H1 (cell line): Measurements from ENCODE around the gene FJX1. TPM values are rescaled to one million over a fixed set of nuclear protein-coding genes. Genes with fewer than 3 reads are reported as not detected.

Source experiments
- CTCF ChIA-PET: fragments of 300-600 bp; sonication (Branson Sonifier 250); formaldehyde crosslinking; loops from one replicate; lab custom pipeline; 2021; ENCODE audit not compliant: partially characterized antibody; lab: Charles Lee
- POLR2A ChIA-PET: fragments of 300-600 bp; sonication (Branson Sonifier 250); formaldehyde crosslinking; loops from one replicate; lab custom pipeline; 2021; ENCODE audit warnings: inconsistent platforms; ENCODE audit not compliant: partially characterized antibody; lab: Charles Lee
- DNase-seq, 2 experiments: peaks; one replicate each; pipeline versions ENCODE4 v3.0.0 to v3.0.0-alpha.2; 2010 to 2022; ENCODE audit warnings: low spot score in 2 of 2, low read depth in 1 of 2, mixed read lengths in 1 of 2
- FAIRE-seq: peaks from 2 replicates; lab custom pipeline; 2011; peaks lifted over from hg19 to GRCh38; lab: Jason Lieb, UNC
- H2AFZ ChIP-seq: 2 replicates; pipeline ENCODE4 v1.8.1; 2012; ENCODE audit warnings: low read length, inconsistent platforms
- H2AK5ac ChIP-seq: 2 replicates; pipeline ENCODE4 v1.6.1; 2013; ENCODE audit warnings: low read depth, low read length
- H2BK120ac ChIP-seq: replicated peaks from 2 replicates; pipeline ENCODE3; 2013; ENCODE audit warnings: low read depth, low read length, inconsistent platforms
- H2BK12ac ChIP-seq: 2 replicates; pipeline ENCODE4 v1.6.1; 2013; ENCODE audit warnings: low read depth, low read length
- H2BK15ac ChIP-seq: 2 replicates; pipeline ENCODE4 v1.6.1; 2013; ENCODE audit warnings: low read length
- H2BK20ac ChIP-seq: 2 replicates; pipeline ENCODE4 v1.6.1; 2013; ENCODE audit warnings: low read length
- H2BK5ac ChIP-seq: 2 replicates; pipeline ENCODE4 v1.6.1; 2013; ENCODE audit warnings: low read depth, low read length
- H3K14ac ChIP-seq: 2 replicates; pipeline ENCODE4 v1.6.1; 2013; ENCODE audit warnings: inconsistent platforms; ENCODE audit not compliant: insufficient read length
- H3K18ac ChIP-seq: 2 replicates; pipeline ENCODE4 v1.6.1; 2013; ENCODE audit warnings: low read length; ENCODE audit errors: extremely low read depth
- H3K23ac ChIP-seq: 2 replicates; pipeline ENCODE4 v1.6.1; 2013; ENCODE audit warnings: inconsistent platforms; ENCODE audit not compliant: insufficient read length
- H3K23me2 ChIP-seq: 2 replicates; pipeline ENCODE4 v1.6.1; 2013; ENCODE audit warnings: low read depth, low read length
- H3K27ac ChIP-seq: 2 replicates; pipeline ENCODE4 v1.6.1; 2011; ENCODE audit warnings: low read depth, low read length, inconsistent platforms
- H3K27me3 ChIP-seq, 4 experiments: replicated peaks in 1 of 4; 1 replicate in 1 of 4; 2 replicates in 3 of 4; pipeline versions ENCODE4 v1.6.1 to v1.8.1; 2011 to 2013; ENCODE audit warnings: low read length in 3 of 4, mild to moderate bottlenecking in 3 of 4, inconsistent platforms in 2 of 4, mixed read lengths in 2 of 4, moderate library complexity in 1 of 4; ENCODE audit not compliant: control insufficient read depth in 3 of 4, insufficient read depth in 3 of 4; ENCODE audit errors: extremely low read depth in 1 of 4
- H3K36me3 ChIP-seq, 4 experiments: 2 replicates each; pipeline versions ENCODE4 v1.6.1 to v1.8.1; 2011 to 2013; ENCODE audit warnings: mild to moderate bottlenecking in 4 of 4, low read length in 3 of 4, moderate library complexity in 2 of 4, control low read depth in 1 of 4, inconsistent platforms in 1 of 4; ENCODE audit not compliant: insufficient read depth in 4 of 4, control insufficient read depth in 2 of 4
- H3K4ac ChIP-seq: replicated peaks from 2 replicates; pipeline ENCODE3; 2013; ENCODE audit warnings: low read length, low read depth, mixed read lengths, inconsistent platforms; ENCODE audit not compliant: insufficient read length
- H3K4me1 ChIP-seq, 4 experiments: replicated peaks in 1 of 4; 1 replicate in 1 of 4; 2 replicates in 3 of 4; pipeline versions ENCODE4 v1.6.1 to v1.8.1; 2011 to 2013; ENCODE audit warnings: low read length in 3 of 4, inconsistent platforms in 2 of 4, mixed read lengths in 1 of 4; ENCODE audit not compliant: insufficient read depth in 4 of 4, control insufficient read depth in 3 of 4
- H3K4me2 ChIP-seq, 2 experiments: 2 replicates each; pipeline versions ENCODE4 v1.6.1 to v1.8.1; 2011 to 2013; ENCODE audit warnings: low read depth in 2 of 2, low read length in 2 of 2, control low read depth in 1 of 2, inconsistent platforms in 1 of 2, mild to moderate bottlenecking in 1 of 2; ENCODE audit not compliant: insufficient read depth in 1 of 2
- H3K4me3 ChIP-seq, 4 experiments: fragments of 200-600, 300-600 bp in 1 of 4; sonication (generic), shearing (Covaris generic), sonication (Bioruptor Twin) in 1 of 4; 2 replicates each; pipeline versions ENCODE4 v1.5.1 to v1.8.1; 2011 to 2016; ENCODE audit warnings: low read length in 4 of 4, low read depth in 3 of 4, control low read depth in 2 of 4, inconsistent platforms in 2 of 4, mild to moderate bottlenecking in 2 of 4, mixed read lengths in 1 of 4, moderate library complexity in 1 of 4; ENCODE audit not compliant: insufficient read depth in 2 of 4; ENCODE audit errors: extremely low read depth in 1 of 4
- H3K56ac ChIP-seq: replicated peaks from 2 replicates; pipeline ENCODE3; 2013; ENCODE audit warnings: low read depth, mild to moderate bottlenecking, mixed read lengths, low read length, inconsistent platforms; ENCODE audit not compliant: insufficient read length
- H3K79me1 ChIP-seq: 2 replicates; pipeline ENCODE4 v1.6.1; 2013; ENCODE audit warnings: low read depth, low read length, control low read depth
- H3K79me2 ChIP-seq, 2 experiments: 2 replicates each; pipeline versions ENCODE4 v1.6.1 to v1.8.1; 2012 to 2013; ENCODE audit warnings: low read length in 2 of 2, mild to moderate bottlenecking in 2 of 2, inconsistent platforms in 1 of 2; ENCODE audit not compliant: insufficient read depth in 2 of 2, control insufficient read depth in 1 of 2
- H3K9ac ChIP-seq, 4 experiments: replicated peaks in 1 of 4; 1 replicate in 1 of 4; 2 replicates in 3 of 4; pipeline versions ENCODE4 v1.6.1 to v1.8.1; 2011 to 2013; ENCODE audit warnings: low read depth in 3 of 4, low read length in 3 of 4, control low read depth in 2 of 4, mild to moderate bottlenecking in 2 of 4, moderate library complexity in 2 of 4, inconsistent platforms in 1 of 4; ENCODE audit errors: extremely low read depth in 1 of 4
- H3K9me3 ChIP-seq, 2 experiments: 2 replicates each; pipeline versions ENCODE4 v1.6.1 to v1.8.1; 2012 to 2013; ENCODE audit warnings: mild to moderate bottlenecking in 2 of 2, moderate library complexity in 2 of 2, control low read depth in 1 of 2, inconsistent platforms in 1 of 2, low read depth in 1 of 2, low read length in 1 of 2, mixed read lengths in 1 of 2; ENCODE audit not compliant: insufficient read depth in 2 of 2
- H4K20me1 ChIP-seq, 2 experiments: replicated peaks in 1 of 2; 2 replicates each; pipeline versions ENCODE3 to v1.8.1; 2011 to 2013; ENCODE audit warnings: inconsistent platforms in 2 of 2, low read length in 2 of 2, mild to moderate bottlenecking in 1 of 2; ENCODE audit not compliant: insufficient read depth in 2 of 2, control insufficient read depth in 1 of 2
- H4K5ac ChIP-seq: 2 replicates; pipeline ENCODE4 v1.6.1; 2013; ENCODE audit warnings: low read length, low read depth, mixed read lengths, inconsistent platforms; ENCODE audit not compliant: insufficient read length
- H4K8ac ChIP-seq: 2 replicates; pipeline ENCODE4 v1.8.0; 2013; ENCODE audit warnings: mild to moderate bottlenecking, moderate library complexity, low read length, inconsistent platforms; ENCODE audit not compliant: insufficient read depth; ENCODE audit errors: extremely low read depth
- H4K91ac ChIP-seq: replicated peaks from 2 replicates; pipeline ENCODE3; 2013; ENCODE audit warnings: low read length, mixed read lengths, inconsistent platforms; ENCODE audit not compliant: insufficient read length
- BACH1 ChIP-seq: IDR thresholded peaks from 2 replicates; pipeline ENCODE4 v1.6.1; 2012; ENCODE audit warnings: low read length, improper control_type of control experiment
- WGBS, 2 experiments: shearing (Covaris generic) in 1 of 2; methylation state at CpG; one replicate each; pipeline versions ENCODE4 v1.1.6 to v1.1.7; 2013 to 2015; ENCODE audit warnings: low lambda C conversion rate in 2 of 2, mixed read lengths in 2 of 2, inconsistent platforms in 1 of 2, low coverage in 1 of 2, missing lambda C conversion rate in 1 of 2; ENCODE audit not compliant: insufficient replicate concordance in 2 of 2, insufficient coverage in 1 of 2, insufficient read length in 1 of 2; ENCODE audit errors: extremely low coverage in 1 of 2, missing lambda C conversion rate in 1 of 2; 5-methylcytosine and 5-hydroxymethylcytosine counted together
- polyA plus RNA-seq, 7 experiments: library from polyadenylated mRNA; depleted of rRNA in 3 of 7; stranded (reverse) in 5 of 7; unstranded in 2 of 7; fragments of >200 nt in 5 of 7; fragments of 200-250 nt in 2 of 7; gene quantifications; 1 replicate in 5 of 7; 2 replicates in 1 of 7; 4 replicates in 1 of 7; pipeline versions ENCODE4 v1.2.1 to v1.2.3, GENCODE V29; 2011 to 2013; ENCODE audit warnings: missing spikeins in 2 of 7, mixed read lengths in 2 of 7
- total RNA-seq: library from RNA; stranded (reverse); fragmentation: NEBNext Ultra II Directional; extraction: Animal tissue kit (Norgen Biotek cat#: 25700); gene quantifications from 2 replicates; pipeline ENCODE4 v1.2.1, GENCODE V29; 2021

The FJX1 gene
- total and polyA plus RNA-seq, 2 of the 8 experiments (the other 6 are each of a cell fraction or from before 2014, with no cell fraction given): 6.3 to 13.3 TPM

DNA sequence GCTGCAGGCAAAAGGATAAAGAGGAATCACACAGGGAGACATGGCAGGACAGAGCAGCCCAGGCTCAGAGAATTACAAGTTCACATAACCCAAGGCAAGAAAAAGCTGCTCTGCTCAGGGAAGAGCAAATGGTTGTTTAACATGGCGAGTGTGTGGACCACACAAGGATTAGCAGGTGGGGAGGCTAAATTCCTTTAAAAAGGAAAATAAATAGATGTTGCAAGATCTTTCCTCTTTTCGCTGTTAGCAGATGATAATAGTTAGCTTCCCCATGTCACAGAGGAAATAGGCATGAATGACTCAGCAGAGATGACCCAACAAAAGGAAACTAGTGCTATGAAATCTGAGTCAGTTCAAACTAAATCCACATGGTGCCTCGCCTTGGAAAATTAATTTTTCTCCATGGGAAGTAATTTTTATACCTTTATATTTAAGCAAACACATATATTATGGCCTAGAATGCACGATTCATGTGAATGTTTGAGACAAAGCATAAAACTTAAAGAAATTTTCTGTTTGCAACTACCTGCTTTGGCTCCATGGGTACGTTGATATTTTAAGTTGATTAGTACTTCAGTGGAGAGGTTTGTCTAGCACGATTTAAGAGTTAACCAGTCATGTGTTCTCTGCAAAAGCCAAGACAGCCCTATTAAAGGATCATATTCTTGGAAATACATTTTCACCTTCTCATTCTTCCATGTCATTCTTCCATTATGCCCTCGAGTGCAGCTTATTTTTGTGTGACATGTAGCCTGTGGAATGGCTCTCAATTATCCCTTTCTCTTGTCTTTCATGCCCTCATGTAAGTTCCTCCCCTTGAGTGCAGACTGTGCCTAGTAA, 38.5 kb upstream of the FJX1 start:
- no peaks in the 10 kb centered on the region; a peak in 1 of 4 replicates for H3K9me3 ChIP-seq
- ChIA-PET POLR2A (no interaction called here), CTCF (no interaction called here)
- no peak overlapping the region for H3K4me2 ChIP-seq
- no peak overlapping the region for H2BK5ac ChIP-seq
- no peak overlapping the region for H2BK15ac ChIP-seq
- no peak overlapping the region for H4K91ac ChIP-seq
- no peak overlapping the region for H2BK12ac ChIP-seq
- H3K4ac ChIP-seq: no peak overlapping the region
- H4K8ac ChIP-seq: no peak overlapping the region
- peak overlapping the region; percentile 76; the same call in 1 of the 2 replicates for H2AFZ ChIP-seq
- H4K5ac ChIP-seq: no peak overlapping the region
- no peak overlapping the region for H3K18ac ChIP-seq
- no peak overlapping the region for H3K27ac ChIP-seq
- 83% methylated on average over 7 of the region's 7 CpGs; no CpG with 5 or more reads in 1 of the 2 experiments for WGBS, 2 experiments
- no peak overlapping the region for H2AK5ac ChIP-seq
- H3K14ac ChIP-seq: no peak overlapping the region
- no peaks in the 10 kb centered on the region for H4K20me1 ChIP-seq
- H3K79me2 ChIP-seq: no peaks in the 10 kb centered on the region
- H3K23ac ChIP-seq: no peak overlapping the region
- no peaks in the 10 kb centered on the region for H3K79me1 ChIP-seq
- no peaks in the 10 kb centered on the region for H3K36me3 ChIP-seq
- H2BK120ac ChIP-seq: no peak overlapping the region
- H3K4me1 ChIP-seq: no peaks in the 10 kb centered on the region
- no peak overlapping the region for H3K9ac ChIP-seq
- peaks cover 0 to 2% (median 0%) of the 10 kb centered on the region in 4 experiments; a peak in 2 of 7 replicates for H3K27me3 ChIP-seq
- no peak overlapping the region for H3K56ac ChIP-seq
- no peak overlapping the region for H3K4me3 ChIP-seq
- FAIRE-seq (no peak), DNase-seq (no peak)
- no peaks in the 10 kb centered on the region for H3K23me2 ChIP-seq
- H2BK20ac ChIP-seq: 0 out of 2 replicates have a peak overlapping the region, but pooled peaks have one; percentile 7
- peak; percentile 69 for TF ChIP-seq BACH1
